ES-I3 (cell line): ENCODE results near the gene PRICKLE4.
"Not testable (repeated sequence)": the region's sequence is repeated elsewhere in the genome, so short reads cannot be mapped to it uniquely, and the experiment has no call there.

Experiments used
- H3K36me3 ChIP-seq: 2 replicates; pipeline ENCODE4 v1.6.1; 2013; ENCODE audit warnings: mild to moderate bottlenecking, low read length, control low read depth, moderate library complexity; ENCODE audit not compliant: insufficient read depth
- H3K4me1 ChIP-seq: 2 replicates; pipeline ENCODE4 v1.6.1; 2013; ENCODE audit warnings: mild to moderate bottlenecking, control low read depth, low read length; ENCODE audit not compliant: insufficient read depth
- H3K9ac ChIP-seq: 2 replicates; pipeline ENCODE4 v1.6.1; 2013; ENCODE audit warnings: low read depth, mild to moderate bottlenecking, low read length, moderate library complexity
- H3K9me3 ChIP-seq: 2 replicates; pipeline ENCODE4 v1.6.1; 2013; ENCODE audit warnings: mild to moderate bottlenecking, low read length, moderate library complexity; ENCODE audit not compliant: control insufficient read depth, insufficient read depth

PRICKLE4 gene

DNA sequence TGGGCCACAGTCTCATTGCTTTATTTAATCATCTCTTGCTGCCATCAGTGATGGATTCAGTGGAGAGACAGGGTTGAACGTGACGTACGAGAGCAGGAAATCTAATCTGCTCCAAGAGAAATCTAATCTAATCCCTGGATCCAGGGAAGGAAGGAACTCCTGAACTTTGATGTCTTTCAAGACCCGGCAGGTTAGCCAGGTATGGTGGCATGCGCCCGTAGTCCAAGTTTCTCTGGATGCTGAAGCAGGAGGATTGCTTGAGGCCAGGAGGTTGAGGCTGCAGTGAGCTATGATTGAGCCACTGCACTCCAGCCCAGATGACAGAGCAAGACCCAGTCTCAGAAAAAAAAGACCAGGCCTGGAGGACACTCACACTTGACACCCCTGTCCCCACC is 21.9 kb upstream of the PRICKLE4 start:
- Histone ChIP-seq H3K9me3 (no peaks in the 10 kb centered on the region), H3K36me3 (no peaks in the 10 kb centered on the region), H3K9ac (no peak overlapping the region), H3K4me1 (no peaks in the 10 kb centered on the region)

DNA sequence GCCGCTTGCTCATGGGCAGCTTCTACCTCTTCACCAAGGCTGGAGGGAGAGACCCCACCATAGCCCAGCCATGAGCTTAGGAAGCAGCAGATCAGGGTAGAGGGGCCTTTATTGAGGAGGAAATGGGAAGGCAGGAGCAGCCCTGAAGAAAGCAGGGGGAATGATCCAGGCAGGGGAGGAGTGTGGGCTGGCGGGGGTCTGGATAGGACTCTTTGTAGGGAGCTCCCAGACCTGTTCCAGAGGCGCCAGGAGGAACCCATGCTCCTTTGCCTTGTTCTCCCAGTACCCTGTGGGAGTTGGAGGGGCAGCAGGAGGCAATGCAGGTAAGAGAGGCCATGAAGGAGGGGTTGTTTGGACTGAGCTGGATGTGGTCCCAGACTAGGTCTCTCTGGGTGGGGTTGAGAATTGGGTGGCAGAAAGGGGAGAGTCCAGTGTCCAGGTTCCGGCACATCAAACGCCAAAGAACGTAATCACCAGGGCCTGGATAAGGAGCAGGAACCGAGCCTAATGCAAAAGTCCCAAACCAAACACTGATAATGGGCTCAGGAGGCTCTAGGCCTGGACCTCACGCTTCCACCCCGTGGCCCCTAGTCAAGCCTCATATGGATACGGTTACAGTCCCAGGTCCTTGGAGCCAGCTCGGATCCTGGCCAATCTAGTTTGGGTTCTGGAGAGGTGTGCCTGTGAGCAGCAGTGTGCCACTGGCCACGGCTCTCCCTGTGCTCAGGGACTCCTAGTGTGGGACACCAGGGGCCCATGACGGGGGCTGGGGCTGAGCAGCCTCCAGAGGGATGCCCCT is 21.3 kb upstream of the PRICKLE4 start:
- Histone ChIP-seq H3K4me1 (no peaks in the 10 kb centered on the region), H3K36me3 (no peaks in the 10 kb centered on the region), H3K9ac (no peak overlapping the region), H3K9me3 (no peaks in the 10 kb centered on the region)

DNA sequence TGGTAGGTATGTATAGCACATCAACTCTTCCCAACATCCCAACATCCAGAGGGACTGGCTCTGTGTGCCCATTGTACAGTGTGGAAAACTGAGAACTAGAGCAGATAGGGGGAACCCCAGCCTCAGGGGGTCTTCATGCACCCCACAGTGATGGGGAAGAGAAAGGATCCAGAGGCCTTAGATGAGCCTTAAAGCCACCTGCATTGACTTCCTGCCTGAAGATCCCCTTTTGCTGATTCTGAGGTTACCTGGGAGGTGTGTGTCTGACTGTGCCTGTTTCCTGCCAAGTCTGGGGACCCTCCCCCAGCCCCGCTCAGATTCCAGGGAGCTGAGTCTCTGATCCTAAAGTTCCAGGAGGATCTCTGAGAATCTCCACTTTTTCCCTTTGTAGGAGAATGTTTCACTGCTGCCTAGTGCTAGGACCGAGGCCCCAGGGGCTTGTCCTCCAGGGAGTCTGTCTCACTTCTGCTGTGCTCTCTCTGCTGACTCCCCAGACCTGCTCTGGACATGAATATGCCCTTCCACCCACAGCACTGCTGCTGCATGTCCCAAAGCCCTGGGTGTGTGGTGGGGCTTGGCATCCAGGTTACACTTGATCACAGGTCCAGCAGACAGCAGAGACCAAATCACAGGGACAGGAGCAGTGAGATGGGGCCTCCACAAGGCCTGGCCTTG is 20.5 kb upstream of the PRICKLE4 start:
- Histone ChIP-seq H3K9me3 (no peaks in the 10 kb centered on the region), H3K4me1 (no peaks in the 10 kb centered on the region), H3K9ac (no peak overlapping the region), H3K36me3 (no peaks in the 10 kb centered on the region)

DNA sequence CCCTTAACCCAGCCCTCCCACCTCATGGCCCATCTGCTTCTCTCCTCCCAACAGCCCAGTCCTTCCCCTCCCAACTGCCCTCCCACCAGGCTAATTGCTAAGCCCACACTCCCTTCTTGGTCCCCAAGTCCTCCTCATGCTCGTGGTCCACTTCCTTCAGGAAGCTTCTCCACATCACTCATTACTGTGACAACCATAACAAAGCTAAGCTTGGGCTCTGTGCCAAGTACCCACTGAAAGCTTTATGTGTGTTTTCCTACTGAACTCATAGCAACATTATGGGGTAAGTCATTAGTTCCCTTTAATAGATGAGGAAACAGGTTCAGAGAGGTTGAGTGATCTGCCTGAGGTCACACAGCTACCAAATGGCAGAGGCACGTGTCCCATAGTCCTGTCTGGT is 17.1 kb upstream of the PRICKLE4 start:
- Histone ChIP-seq H3K4me1 (peaks cover 17% of the 10 kb centered on the region; the same call in 1 of the 2 replicates), H3K9me3 (no peaks in the 10 kb centered on the region), H3K9ac (no peak overlapping the region), H3K36me3 (no peaks in the 10 kb centered on the region)

DNA sequence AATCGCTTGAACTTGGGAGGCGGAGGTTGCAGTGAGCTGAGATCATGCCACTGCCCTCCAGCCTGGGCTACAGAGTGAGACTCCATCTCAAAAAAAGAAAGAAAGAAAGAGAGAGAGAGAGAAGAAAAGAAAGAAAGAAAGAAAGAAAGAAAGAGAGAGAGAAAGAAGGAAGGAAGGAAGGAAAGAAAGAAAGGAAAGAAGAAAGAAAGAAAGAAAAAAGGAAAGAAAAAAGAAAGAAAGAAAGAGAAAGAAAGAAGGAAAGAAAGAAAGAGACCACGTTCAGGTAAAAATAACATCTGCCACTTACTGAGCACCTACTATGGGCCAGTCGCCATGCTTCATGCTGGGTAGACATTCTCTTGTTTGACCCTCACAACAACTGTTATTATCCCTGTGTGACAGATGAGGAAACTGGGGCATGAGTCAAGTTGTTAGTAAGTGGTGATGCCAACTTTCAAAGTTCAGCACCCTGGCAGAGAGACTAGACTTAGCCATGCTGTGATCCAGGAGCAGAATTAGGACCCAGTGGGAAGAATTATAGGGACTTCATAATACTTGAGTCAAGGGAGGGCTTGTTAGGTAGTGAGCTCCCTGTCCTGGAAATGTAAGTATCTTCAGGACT is 14.4 kb upstream of the PRICKLE4 start:
- not testable (repeated sequence) for H3K9me3 ChIP-seq, H3K9ac ChIP-seq, H3K36me3 ChIP-seq
- H3K4me1 ChIP-seq, result peaks cover 22% of the 10 kb centered on the region; the same call in 1 of the 2 replicates

DNA sequence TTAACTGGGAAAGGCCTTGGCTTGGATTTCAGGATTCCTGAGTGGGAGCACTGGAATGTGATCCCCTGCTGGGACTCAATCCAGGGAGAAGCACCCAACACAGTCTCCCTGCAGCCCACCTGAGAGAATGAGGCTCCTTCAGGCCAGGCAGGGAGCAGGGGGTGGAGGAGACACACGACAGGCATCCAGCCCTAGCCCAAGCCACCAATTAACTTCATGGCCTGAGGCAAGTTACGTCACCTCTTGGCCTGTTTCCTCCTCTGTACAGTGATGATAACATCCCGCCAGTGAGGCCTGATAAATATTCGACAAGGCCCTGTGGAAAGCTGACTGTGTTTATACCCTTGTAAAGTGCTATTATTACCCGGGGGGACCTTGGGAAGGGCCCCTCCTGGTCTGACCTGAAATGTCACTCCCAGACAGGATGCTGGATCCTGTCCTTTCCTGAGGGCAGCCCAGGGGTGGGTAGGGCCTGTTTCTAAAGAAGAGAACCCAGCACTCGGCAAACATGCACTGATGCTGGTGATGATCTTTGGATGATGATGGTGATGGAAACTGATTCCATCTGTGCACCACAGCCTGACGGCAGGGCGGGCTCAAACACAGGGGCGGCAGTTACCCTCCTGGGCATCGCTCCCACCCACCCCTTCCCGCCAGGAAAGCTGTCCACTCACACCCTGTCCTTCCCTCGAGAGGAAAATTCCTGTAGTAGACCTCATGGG is 13.3 kb upstream of the PRICKLE4 start:
- H3K9ac ChIP-seq, result no peak overlapping the region
- peaks cover 22% of the 10 kb centered on the region; the same call in 1 of the 2 replicates for H3K4me1 ChIP-seq

DNA sequence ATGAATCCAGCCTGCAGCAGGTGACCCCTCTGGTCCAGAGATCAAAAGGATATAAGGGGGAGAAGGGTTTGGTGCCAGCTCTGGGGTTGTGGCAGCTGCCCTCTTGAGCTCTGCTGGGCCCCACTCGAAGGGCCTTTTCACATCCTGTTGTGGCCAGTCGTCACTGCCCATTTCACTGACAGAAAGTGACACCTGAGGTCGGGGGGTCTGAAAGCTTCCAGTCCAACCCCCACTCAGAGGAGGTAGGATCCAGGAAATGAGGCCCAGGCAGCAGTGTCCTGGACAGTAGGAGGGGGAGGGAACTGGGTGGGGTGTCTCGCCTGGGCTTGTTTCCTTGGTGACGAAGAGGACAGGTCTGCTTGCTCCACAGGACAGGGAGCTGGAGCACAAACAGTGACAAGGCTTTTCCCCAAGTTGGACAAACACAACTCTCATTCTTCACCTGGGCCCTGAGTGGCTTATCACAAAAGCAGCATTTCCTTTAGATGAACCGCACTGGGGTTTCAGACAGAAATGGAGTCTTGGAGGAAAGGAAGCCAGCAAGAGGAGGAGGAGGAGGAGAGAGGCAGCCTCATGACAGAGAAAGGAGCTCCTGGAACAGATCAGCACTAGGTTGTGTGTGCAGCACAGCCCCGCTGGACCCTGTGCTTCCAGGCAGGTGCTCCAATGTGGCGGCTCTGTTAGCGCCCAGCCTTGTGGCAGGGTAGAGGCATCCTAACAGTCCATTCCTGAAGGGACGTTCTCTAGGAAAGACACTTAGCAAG is 11.9 kb upstream of the PRICKLE4 start:
- Histone ChIP-seq H3K4me1 (peaks cover 22% of the 10 kb centered on the region; the same call in 1 of the 2 replicates), H3K9me3 (no peaks in the 10 kb centered on the region), H3K36me3 (0 out of 2 replicates have a peak, but pooled peaks cover 5% of the 10 kb centered on the region), H3K9ac (no peak overlapping the region)

More for the DNA sequence above, 13.3 kb upstream of the PRICKLE4 start:
- H3K9me3 ChIP-seq, result no peaks in the 10 kb centered on the region
- 0 out of 2 replicates have a peak, but pooled peaks cover 1% of the 10 kb centered on the region for H3K36me3 ChIP-seq

DNA sequence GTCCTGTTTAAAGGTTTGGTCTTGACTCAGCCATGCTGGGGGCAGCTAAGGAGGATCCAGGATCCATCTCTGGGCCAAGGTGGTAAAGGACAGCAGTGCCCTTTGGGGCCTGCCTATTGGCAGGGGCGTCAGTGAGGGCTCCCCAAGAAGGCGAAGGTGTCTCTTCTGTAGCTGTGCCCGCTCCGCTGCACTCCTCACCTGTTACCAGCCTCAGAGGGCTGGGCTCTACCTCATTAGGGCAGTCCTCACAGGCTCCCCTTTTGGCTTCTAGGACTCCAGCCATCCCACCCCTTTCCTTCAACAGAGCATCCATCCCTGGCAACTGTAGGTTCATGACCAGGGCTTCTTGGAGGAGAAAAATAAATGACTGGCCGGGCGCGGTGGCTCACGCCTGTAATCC is 11.2 kb upstream of the PRICKLE4 start:
- Histone ChIP-seq H3K36me3 (0 out of 2 replicates have a peak, but pooled peaks cover 5% of the 10 kb centered on the region), H3K4me1 (peaks cover 22% of the 10 kb centered on the region; the same call in 1 of the 2 replicates), H3K9ac (no peak overlapping the region), H3K9me3 (no peaks in the 10 kb centered on the region)

DNA sequence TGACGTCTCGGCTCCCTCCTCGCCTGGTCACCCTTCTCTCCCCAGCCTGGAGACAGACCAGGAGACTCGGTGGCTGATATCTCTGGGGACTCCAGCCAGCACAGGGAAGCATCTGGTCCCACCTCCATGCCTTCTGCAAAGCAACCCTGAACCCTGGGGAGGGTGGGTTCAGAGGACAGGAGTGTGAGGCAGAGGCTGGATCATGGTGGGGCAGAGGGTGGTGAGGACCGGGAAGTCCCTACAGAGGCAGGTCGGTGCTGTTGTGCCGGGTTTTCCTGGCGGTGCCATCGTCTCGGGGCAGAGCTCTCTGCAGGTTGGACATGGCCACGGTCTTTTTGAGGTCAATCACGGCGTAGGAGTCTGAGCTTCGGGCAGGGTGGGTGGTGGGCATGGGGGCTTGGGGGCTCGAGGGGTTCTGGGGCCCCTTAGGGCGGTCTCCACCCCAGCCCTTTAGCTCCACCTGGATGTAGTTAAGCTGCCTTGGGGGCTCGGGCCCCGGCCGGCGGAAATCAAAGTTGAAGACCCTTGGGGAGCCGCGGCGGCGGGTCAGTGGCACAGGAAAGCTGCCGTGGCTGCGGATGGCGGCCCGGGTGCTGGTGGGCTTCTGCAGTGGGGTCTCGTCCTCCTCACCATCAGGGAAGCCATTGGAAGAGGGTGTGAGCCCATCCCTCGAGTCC is 10.1 kb upstream of the PRICKLE4 start:
- 0 out of 2 replicates have a peak, but pooled peaks cover 5% of the 10 kb centered on the region for H3K36me3 ChIP-seq
- peaks cover 22% of the 10 kb centered on the region; the same call in 1 of the 2 replicates for H3K4me1 ChIP-seq
- no peak overlapping the region for H3K9ac ChIP-seq
- no peaks in the 10 kb centered on the region for H3K9me3 ChIP-seq

DNA sequence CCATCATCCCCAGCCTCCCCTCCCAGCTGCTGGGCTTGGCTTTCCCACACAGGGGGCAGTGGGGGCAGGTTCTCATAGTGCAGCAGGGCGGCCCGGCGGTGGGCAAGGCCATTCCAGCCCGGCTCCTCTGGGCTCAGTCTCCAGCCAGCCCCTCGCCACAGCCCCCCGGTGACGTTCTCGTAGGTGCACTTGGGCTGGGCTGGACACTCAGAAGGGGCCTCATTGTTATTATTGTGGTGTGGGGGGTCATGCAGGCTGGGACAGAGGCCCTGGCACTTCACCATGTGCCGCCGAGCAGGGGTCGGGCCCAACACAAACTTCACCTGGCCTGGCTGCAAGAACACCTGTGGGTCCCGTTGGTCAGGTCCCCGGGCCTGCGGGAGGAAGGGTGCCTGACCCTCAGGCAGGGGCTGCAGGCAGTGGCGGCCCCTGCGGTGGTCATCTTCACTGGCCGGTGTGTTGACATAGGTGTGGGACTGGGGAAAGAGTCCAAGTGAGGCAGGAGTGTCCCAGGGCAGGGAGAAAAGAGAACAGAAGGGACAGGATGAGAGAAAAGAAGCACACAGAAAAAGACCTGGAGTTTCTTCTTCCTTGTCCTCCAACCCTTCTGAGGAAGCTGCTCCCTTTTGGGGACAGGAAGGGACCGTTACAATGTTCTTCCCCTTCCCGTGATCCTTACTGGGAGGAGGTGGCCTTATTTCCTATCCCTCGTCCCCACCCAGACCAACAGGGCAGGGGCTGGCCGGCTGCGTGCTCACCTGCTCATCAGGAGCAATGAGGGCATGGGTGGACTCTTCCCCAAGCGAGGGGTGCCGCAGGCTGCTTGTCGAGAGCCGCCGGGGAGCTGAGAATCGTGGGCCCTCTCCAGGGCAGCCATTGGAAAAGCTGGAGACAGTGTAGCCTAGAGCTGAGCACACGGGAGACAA is 9.3 kb upstream of the PRICKLE4 start:
- Histone ChIP-seq H3K4me1 (peaks cover 22% of the 10 kb centered on the region; the same call in 1 of the 2 replicates), H3K36me3 (0 out of 2 replicates have a peak, but pooled peaks cover 5% of the 10 kb centered on the region), H3K9me3 (no peaks in the 10 kb centered on the region), H3K9ac (no peak overlapping the region)

DNA sequence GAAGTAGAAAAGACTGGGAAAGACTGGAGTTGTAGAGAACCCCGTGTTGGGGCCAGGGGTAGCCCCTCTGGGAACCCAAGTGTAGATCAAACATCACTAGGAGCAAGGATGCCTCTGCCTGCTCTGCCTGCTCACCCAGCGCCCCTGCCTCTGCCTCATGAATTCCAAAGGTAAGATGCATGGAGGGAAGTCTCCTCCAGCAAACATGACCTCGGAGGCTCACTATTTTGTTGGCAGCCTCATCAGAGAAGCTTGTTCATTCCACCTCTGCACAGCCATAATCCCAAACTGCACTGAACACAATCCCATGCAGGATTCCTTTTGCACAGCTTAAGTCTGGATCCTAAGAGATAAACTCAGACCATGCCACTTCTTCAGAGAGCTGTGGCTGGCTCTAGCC is 5.7 kb upstream of the PRICKLE4 start:
- no peak overlapping the region for H3K9ac ChIP-seq
- H3K9me3 ChIP-seq, result no peaks in the 10 kb centered on the region
- 0 out of 2 replicates have a peak, but pooled peaks cover 5% of the 10 kb centered on the region for H3K36me3 ChIP-seq
- no peaks in the 10 kb centered on the region for H3K4me1 ChIP-seq

DNA sequence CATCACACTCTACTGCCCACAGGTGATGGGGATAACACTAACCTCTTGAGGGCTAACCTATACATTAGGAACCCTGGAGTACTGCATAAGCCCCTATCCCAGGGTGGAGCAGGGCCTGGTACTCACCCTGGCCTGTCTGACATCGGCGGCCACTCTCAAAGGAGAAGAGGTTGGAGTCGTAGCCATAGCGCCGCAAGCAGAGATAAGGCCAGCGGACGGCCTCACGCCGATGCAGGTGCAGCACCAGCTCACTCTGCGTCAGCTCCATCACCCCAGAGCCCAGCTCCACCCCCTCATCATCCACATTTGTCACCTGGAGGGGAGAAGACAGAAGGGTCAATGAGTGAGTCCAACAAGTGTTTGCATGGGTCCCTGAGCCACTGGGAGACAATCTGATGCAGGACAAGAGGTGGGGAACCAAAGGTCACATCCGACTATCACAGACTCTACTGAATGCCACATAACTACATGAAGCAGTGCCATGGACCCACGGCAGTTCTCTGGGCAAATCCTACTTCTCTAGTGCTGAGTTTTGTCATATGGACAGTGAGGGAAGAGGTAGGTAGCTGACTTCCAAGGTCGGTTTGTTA is 5.2 kb upstream of the PRICKLE4 start:
- Histone ChIP-seq H3K9ac (no peak overlapping the region), H3K9me3 (no peaks in the 10 kb centered on the region), H3K4me1 (no peaks in the 10 kb centered on the region), H3K36me3 (0 out of 2 replicates have a peak, but pooled peaks cover 5% of the 10 kb centered on the region)
